Stimulated activated memory B cell treated with anti-CD40 and anti-IgM and Interleukin-4, amounts not matched to agents 10 μg/mL and 1 μg/mL and 100 μg/mL, for 72 hours (primary cell): ENCODE measurements around the gene ASB13.

Experiments
- ATAC-seq: fragments of 150-1000 bp; cut with Tn5 transposase; 2 replicates; pipeline ENCODE4 v1.10.0; 2021
- H3K27ac Mint-ChIP-seq: one replicate; pipeline ENCODE4 v1.8.0; 2022; ENCODE audit warnings: mild to moderate bottlenecking, mixed read lengths
- H3K27me3 Mint-ChIP-seq: one replicate; pipeline ENCODE4 v1.8.0; 2022; ENCODE audit warnings: mixed read lengths
- H3K36me3 Mint-ChIP-seq: one replicate; pipeline ENCODE4 v1.8.0; 2022; ENCODE audit warnings: mixed read lengths
- H3K4me1 Mint-ChIP-seq: one replicate; pipeline ENCODE4 v1.8.0; 2022; ENCODE audit warnings: mixed read lengths
- H3K4me3 Mint-ChIP-seq: one replicate; pipeline ENCODE4 v1.8.0; 2022; ENCODE audit warnings: mild to moderate bottlenecking, moderate library complexity, mixed read lengths
- H3K9me3 Mint-ChIP-seq: one replicate; pipeline ENCODE4 v1.8.0; 2022; ENCODE audit warnings: mixed read lengths

Gene ASB13, protein sequence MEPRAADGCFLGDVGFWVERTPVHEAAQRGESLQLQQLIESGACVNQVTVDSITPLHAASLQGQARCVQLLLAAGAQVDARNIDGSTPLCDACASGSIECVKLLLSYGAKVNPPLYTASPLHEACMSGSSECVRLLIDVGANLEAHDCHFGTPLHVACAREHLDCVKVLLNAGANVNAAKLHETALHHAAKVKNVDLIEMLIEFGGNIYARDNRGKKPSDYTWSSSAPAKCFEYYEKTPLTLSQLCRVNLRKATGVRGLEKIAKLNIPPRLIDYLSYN

DNA sequence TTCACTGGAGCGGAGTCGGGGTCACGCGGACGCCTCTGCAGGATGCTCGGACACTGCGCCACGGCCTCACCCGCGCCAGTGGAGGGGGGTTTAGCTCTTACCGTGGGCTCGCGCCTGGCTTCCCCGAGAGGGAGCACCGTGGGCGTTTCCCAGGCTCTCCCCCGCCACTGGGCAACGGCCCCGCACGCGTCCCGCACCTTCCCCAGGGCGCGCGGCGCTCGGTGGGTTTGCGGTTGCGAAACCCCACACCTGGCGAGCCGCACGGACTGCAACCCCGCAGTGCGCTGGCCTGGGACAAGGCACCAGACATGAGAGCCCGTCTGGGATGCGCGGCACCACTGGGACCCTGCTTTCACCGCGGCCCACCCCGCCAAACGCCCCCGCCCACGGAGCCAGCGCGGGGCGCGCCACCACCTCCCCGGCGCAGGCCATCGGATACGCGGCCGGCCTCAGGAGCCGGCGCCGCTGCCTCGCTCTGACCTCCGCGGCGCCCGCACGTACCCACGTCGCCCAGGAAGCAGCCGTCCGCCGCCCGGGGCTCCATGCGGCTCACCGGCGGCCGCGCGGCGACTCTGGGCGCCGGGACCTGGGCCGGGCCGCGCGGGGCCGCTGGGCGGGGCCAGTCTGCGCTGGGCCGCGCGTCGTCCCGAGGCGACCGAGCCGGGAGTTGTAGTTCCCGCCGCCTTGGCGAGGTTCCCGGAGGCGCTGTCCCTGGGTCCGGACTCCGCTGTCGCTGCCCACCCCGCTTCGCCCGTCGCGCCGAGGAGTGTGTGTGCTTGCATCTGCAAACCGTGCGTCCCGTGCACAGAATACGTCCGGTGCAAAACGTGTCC, at the start of gene ASB13:
ASB13 (minus strand) TSS at position 588 of the 833 bp plus-strand sequence; CDS start at position 544, 44 bp downstream.
- Mint-ChIP-seq H3K9me3 (no peaks in the 10 kb centered on the region), H3K4me3 (peak within 1 kb of the TSS; percentile 88), H3K36me3 (no peaks in the 10 kb centered on the region)

GRCh38 chr10:5711642-5712041, 45.2 kb upstream of the ASB13 start:
- H3K27ac Mint-ChIP-seq = peak overlapping the region; percentile 53
- peak overlapping the region; percentile 58 for H3K4me3 Mint-ChIP-seq
- H3K27me3 Mint-ChIP-seq = no peaks in the 10 kb centered on the region
- ATAC-seq = no peak
- H3K4me1 Mint-ChIP-seq = peaks cover 75% of the 10 kb centered on the region
- no peaks in the 10 kb centered on the region for H3K9me3 Mint-ChIP-seq
- H3K36me3 Mint-ChIP-seq = peaks cover 13% of the 10 kb centered on the region

More for the DNA sequence above, at the start of gene ASB13:
- peak within 1 kb of the TSS; percentile 76 for H3K27ac Mint-ChIP-seq
- peak; percentile 89 for ATAC-seq
- H3K27me3 Mint-ChIP-seq = no peaks in the 10 kb centered on the region
- H3K4me1 Mint-ChIP-seq = peaks cover 26% of the 10 kb centered on the region

DNA sequence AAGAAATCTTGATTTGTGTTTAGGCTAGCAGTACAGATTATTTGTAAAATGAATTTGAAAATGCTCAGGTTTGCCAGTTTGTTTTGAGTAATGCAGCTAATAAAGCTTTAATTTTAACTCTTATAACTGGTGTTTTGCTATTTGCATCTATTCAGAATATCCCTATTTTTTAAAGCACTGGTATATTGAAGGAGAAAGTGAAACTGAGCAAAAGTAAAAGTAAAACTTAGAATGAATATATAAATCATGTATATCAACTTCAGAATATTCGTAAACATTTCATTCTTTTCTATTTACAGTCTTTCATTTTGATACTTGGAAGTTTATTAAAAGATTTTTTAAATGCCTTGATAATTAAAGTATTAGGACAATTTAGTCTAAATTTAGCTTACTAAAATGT, 44.5 kb upstream of the ASB13 start:
- Mint-ChIP-seq H3K4me1 (peaks cover 75% of the 10 kb centered on the region), H3K27ac (no peak overlapping the region), H3K4me3 (no peak overlapping the region), H3K9me3 (no peaks in the 10 kb centered on the region), H3K36me3 (peaks cover 13% of the 10 kb centered on the region), H3K27me3 (no peaks in the 10 kb centered on the region)
- no peak for ATAC-seq

DNA sequence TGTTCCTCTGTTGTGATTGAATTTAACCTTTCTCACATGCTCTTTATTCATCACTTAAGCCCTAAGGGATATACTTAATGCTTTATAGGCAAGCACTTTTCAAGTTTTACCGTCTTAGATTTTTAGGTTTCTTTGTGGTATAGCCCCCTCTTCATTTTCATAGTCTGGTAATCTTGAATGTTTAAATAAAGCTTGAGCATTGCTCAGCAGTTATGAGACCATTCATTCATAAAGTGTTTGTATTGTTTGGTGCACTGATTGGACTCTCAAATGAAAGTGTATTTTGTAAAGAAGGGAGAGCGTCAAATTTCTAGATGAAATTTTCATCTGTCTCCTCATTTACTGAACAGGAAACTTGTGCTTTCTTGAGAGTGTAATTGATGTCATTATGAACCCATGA, 43.5 kb upstream of the ASB13 start:
- no peaks in the 10 kb centered on the region for H3K27me3 Mint-ChIP-seq
- H3K9me3 Mint-ChIP-seq = no peaks in the 10 kb centered on the region
- peak overlapping the region; percentile 29 for H3K27ac Mint-ChIP-seq
- H3K4me1 Mint-ChIP-seq = peaks cover 71% of the 10 kb centered on the region
- ATAC-seq = no peak
- peaks cover 13% of the 10 kb centered on the region for H3K36me3 Mint-ChIP-seq
- no peak overlapping the region for H3K4me3 Mint-ChIP-seq

- Mint-ChIP-seq H3K4me3 (no peak overlapping the region), H3K4me1 (peaks cover 69% of the 10 kb centered on the region), H3K27ac (peak overlapping the region; percentile 1), H3K36me3 (peaks cover 13% of the 10 kb centered on the region), H3K9me3 (no peaks in the 10 kb centered on the region), H3K27me3 (no peaks in the 10 kb centered on the region)
- no peak for ATAC-seq
Measured at GRCh38 chr10:5708356-5708755, 42.0 kb upstream of the ASB13 start.

DNA sequence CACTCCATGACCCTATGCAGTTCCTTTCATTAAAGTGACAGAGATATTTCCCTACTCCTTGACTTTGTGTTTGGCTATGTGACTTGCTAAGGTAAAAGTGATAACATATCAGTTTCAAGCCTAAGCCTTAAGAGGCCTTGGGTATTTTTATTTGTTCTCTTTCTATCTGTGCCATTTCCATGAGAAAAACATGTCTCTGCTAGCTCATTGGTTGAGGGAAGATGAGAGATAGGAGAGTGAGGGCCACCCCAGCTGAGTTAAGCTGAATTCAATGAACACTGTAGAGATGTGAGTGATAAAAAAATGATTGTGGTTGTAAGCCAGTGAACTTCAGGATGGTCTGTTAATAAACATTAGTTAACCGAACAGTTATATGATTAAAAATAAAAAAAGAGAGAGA, 31.7 kb upstream of the ASB13 start:
- Mint-ChIP-seq H3K36me3 (peaks cover 6% of the 10 kb centered on the region), H3K27ac (peak overlapping the region; percentile 64), H3K4me1 (peaks cover 27% of the 10 kb centered on the region)

DNA sequence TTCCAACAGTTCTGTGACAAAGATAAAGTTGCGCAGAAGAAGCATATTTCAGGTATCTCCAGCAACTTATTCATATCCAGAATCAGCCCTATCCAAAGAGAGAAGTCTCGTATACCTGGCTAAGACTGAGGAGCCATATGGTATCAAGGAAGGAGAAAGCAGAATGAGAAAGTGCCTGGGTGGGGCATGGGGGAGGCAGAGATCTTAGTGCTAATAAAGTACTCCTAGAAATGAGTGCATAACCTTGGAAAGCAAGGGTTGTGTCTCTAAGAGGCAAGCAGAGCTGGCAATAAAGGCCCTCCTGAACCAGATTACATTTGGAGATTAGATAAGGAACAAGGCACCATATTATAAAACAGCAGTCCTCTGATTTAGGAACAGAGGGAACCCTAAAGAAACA, 30.9 kb upstream of the ASB13 start:
- no peak for ATAC-seq
- H3K36me3 Mint-ChIP-seq = peaks cover 6% of the 10 kb centered on the region
- H3K4me1 Mint-ChIP-seq = peaks cover 35% of the 10 kb centered on the region
- no peak overlapping the region for H3K27ac Mint-ChIP-seq
- H3K9me3 Mint-ChIP-seq = no peaks in the 10 kb centered on the region
- no peak overlapping the region for H3K4me3 Mint-ChIP-seq
- H3K27me3 Mint-ChIP-seq = no peaks in the 10 kb centered on the region

More for the DNA sequence above, 31.7 kb upstream of the ASB13 start:
- Mint-ChIP-seq H3K4me3 (no peak overlapping the region), H3K9me3 (no peaks in the 10 kb centered on the region), H3K27me3 (no peaks in the 10 kb centered on the region)
- no peak for ATAC-seq

GRCh38 chr10:5694573-5694972, 28.2 kb upstream of the ASB13 start:
- Mint-ChIP-seq H3K36me3 (peaks cover 6% of the 10 kb centered on the region), H3K27me3 (no peaks in the 10 kb centered on the region), H3K27ac (peak overlapping the region; percentile 61), H3K9me3 (no peaks in the 10 kb centered on the region), H3K4me3 (no peak overlapping the region), H3K4me1 (peaks cover 38% of the 10 kb centered on the region)
- ATAC-seq = no peak

DNA sequence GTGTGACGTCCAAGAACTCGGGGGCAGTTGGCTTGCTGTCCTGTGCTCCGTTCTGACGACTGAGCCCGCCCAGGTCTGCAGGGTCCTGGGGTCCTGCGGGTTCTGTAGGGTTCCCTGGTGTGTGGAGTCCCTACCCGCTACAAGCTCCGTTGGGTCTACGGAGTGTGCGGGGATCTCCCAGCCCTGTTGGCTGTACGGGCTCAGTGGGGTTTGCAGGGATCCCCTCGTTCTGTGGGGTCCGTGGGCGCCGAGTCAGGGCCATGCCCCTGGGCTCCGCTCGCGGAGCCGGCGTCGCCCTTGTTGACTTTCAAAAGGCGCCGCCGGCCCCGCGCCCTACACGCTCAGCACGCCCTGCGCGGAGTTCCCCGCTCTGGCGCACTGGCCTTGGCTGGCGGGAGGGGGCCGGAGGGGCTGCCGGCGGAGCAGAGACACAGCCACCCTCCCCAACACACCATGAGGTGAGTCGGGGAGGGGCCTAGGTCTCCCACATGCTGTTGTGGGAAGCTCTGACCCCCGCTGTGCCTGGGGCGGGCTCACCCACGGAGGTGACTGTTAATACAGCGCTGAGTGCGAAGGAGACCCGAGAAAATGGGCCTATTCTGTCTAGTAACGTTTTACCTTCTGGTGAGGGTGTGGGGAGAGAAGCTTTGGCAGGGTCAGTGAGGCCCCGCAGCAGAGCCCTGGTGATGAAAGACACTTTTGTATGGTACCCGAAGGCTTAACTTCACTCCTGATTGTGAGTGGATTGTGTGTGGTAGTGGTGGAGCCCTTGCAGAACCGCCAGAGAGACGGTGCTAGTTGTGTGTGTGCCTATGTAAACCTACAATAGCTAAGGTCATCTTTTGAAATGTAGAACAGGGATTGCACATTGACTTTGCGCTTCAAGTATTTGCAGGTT, 26.3 kb upstream of the ASB13 start:
- ATAC-seq = peak; percentile 94
- Mint-ChIP-seq H3K36me3 (peaks cover 6% of the 10 kb centered on the region), H3K27me3 (no peaks in the 10 kb centered on the region), H3K27ac (peak overlapping the region; percentile 78), H3K4me1 (peaks cover 54% of the 10 kb centered on the region), H3K4me3 (peak overlapping the region; percentile 70), H3K9me3 (no peaks in the 10 kb centered on the region)

- H3K9me3 Mint-ChIP-seq = no peaks in the 10 kb centered on the region
- peaks cover 63% of the 10 kb centered on the region for H3K4me1 Mint-ChIP-seq
- H3K4me3 Mint-ChIP-seq = no peak overlapping the region
- H3K27ac Mint-ChIP-seq = peak overlapping the region; percentile 78
- no peak for ATAC-seq
- H3K27me3 Mint-ChIP-seq = no peaks in the 10 kb centered on the region
- peaks cover 6% of the 10 kb centered on the region for H3K36me3 Mint-ChIP-seq
Measured at GRCh38 chr10:5691786-5692185, 25.4 kb upstream of the ASB13 start.

- no peak overlapping the region for H3K4me3 Mint-ChIP-seq
- H3K27ac Mint-ChIP-seq = no peak overlapping the region
- no peak for ATAC-seq
- peaks cover 60% of the 10 kb centered on the region for H3K4me1 Mint-ChIP-seq
- H3K36me3 Mint-ChIP-seq = no peaks in the 10 kb centered on the region
- H3K27me3 Mint-ChIP-seq = no peaks in the 10 kb centered on the region
- no peaks in the 10 kb centered on the region for H3K9me3 Mint-ChIP-seq
Measured at GRCh38 chr10:5688587-5688986, 22.2 kb upstream of the ASB13 start.

DNA sequence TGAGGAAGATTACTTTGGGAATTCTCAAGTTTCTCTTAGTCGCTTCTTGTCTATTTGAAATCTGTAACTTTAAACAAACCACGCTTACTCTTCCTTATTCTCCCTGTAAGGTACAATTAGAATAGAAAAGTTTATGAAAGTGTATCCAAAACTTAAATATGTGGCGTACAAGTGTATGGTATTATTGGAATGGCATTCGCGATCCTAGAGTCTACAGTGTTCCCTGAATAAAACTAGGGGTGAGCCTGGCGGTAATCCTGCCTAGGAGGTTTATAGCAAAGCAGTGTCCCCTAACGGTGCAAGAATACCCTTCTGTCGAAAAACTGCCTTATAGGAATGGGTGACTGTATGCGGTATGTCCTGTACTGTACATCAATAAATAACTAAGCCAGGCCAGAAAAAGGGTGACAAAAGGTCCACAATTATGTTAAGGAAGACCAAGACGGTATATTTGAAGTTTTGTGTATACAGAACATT, 19.4 kb upstream of the ASB13 start:
- Mint-ChIP-seq H3K4me3 (peak overlapping the region; percentile 94), H3K36me3 (no peaks in the 10 kb centered on the region), H3K9me3 (no peaks in the 10 kb centered on the region), H3K27ac (peak overlapping the region; percentile 96), H3K27me3 (no peaks in the 10 kb centered on the region), H3K4me1 (peaks cover 44% of the 10 kb centered on the region)
- ATAC-seq = no peak

DNA sequence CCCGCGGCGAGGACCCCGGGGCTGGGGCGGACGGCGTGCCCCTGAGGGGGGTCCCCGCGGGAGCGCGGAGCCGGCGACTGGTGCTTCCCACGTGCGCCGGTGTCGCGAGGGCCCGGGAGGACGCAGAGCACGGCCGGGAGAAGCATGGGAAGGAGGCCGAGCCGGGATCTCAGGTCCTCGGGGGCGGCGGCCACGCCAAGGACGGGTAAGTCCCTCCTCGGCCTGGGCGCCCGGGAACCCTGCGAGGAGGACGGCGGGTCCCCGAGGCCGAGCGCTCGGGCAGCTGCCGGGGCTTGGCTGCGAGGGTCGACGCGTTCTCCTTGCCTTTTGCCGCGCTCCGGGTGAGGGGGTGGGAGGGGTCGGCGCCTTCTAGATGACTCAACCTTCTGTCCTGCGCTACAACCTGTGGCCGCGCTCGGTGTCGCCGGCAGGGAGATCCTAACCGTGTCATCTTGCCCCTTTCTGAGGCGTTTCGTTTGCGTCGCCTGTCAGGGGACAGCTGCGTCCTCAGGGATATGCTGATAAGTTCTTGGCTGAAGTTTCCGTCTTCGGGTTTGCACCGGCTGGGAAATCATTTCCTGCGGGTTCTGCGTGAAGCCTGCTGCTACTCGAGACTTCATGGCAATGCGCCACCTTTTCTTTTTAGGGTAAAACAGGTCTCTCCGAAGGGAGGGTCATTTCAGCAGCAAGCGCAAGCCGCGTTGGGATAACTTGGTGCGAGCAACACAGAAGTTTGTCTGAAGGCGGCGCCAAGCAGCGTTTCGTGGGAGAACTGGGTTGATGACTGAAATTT, 18.8 kb upstream of the ASB13 start:
- H3K9me3 Mint-ChIP-seq = no peaks in the 10 kb centered on the region
- ATAC-seq = peak; percentile 84

DNA sequence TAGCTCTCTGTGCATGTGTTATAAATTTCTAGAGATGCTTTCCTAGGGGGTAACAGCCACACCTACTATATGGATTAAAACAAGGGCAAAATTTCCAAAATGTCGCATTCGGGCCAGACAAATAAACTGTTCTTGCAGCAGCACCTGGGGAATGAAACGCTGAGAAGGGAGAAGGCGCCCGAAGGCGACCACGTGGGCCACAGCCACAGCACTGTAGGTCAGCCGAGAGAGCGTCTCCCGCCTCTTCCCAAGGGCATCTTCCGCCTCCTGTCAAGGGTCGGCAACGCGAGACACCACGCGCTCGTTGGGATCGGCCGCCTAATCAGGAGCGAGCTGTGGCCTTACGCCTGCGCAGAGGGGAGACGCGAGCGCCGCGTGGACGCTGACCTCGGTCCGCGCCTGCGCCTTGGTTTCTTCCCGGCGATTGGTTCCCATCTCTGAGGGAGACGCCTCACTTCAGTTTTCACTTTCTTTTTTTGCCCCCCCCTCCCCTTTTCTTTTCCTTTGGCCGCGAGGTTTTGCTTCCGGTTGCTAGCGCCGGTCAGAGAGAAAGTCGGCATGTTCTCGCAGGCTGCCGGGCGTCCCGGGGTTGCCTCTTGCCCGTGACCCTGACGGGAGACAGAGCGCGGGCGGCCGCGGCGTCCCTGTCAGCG, 18.0 kb upstream of the ASB13 start, which contains the start of gene TASOR2:
TASOR2 (plus strand) TSS at position 521 of the 653 bp plus-strand sequence. CDS start 35,805 bp downstream, outside the sequence.
- Mint-ChIP-seq H3K9me3 (no peaks in the 10 kb centered on the region), H3K4me1 (peaks cover 44% of the 10 kb centered on the region), H3K4me3 (peak within 1 kb of the TSS; percentile 94), H3K27me3 (peaks cover 5% of the 10 kb centered on the region), H3K27ac (peak within 1 kb of the TSS; percentile 96), H3K36me3 (no peaks in the 10 kb centered on the region)
- ATAC-seq = peak; percentile 94

More for the DNA sequence above, 18.8 kb upstream of the ASB13 start:
- Mint-ChIP-seq H3K4me1 (peaks cover 44% of the 10 kb centered on the region), H3K4me3 (peak overlapping the region; percentile 94), H3K27me3 (no peaks in the 10 kb centered on the region), H3K27ac (peak overlapping the region; percentile 96), H3K36me3 (no peaks in the 10 kb centered on the region)
